ENCODE results near the gene CPLX4.

DNA sequence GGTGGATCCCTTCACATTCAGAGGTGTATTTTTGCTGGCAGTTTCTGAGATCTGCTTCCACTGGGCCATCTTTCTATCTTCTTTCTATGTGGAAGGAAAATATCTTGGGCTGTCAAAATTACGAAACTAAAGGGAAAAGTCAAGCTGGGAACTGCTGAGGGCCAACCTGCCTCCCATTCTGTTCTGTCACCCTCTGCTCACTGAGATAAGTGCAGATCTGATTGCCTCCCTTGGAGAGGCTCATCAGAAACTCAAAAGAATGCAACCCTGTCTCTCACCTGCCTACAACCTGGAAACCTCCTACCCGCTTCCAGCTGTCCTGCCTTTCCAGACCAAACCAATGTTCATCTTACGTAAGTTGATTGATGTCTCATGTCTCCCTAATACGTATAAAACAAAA lies 71.7 kb downstream of the CPLX4 start:
- TF ChIP-seq EP300 (IDR thresholded peaks at IDR 0.05; ENCODE audit: borderline replicate concordance) (no peak), TAF1 (IDR thresholded peaks at IDR 0.05; ENCODE audit: low read depth) (no peak), CEBPB (IDR thresholded peaks at IDR 0.05) (no peak), YY1 (IDR thresholded peaks at IDR 0.05; ENCODE audit: low read depth) (no peak), TCF12 (IDR thresholded peaks at IDR 0.05; ENCODE audit: low read depth) (no peak), EGR1 (IDR thresholded peaks at IDR 0.05) (no peak), FOXM1 (IDR thresholded peaks at IDR 0.05; ENCODE audit: borderline replicate concordance, low read depth) (no peak)
- TF ChIP-seq, protein P1, sequence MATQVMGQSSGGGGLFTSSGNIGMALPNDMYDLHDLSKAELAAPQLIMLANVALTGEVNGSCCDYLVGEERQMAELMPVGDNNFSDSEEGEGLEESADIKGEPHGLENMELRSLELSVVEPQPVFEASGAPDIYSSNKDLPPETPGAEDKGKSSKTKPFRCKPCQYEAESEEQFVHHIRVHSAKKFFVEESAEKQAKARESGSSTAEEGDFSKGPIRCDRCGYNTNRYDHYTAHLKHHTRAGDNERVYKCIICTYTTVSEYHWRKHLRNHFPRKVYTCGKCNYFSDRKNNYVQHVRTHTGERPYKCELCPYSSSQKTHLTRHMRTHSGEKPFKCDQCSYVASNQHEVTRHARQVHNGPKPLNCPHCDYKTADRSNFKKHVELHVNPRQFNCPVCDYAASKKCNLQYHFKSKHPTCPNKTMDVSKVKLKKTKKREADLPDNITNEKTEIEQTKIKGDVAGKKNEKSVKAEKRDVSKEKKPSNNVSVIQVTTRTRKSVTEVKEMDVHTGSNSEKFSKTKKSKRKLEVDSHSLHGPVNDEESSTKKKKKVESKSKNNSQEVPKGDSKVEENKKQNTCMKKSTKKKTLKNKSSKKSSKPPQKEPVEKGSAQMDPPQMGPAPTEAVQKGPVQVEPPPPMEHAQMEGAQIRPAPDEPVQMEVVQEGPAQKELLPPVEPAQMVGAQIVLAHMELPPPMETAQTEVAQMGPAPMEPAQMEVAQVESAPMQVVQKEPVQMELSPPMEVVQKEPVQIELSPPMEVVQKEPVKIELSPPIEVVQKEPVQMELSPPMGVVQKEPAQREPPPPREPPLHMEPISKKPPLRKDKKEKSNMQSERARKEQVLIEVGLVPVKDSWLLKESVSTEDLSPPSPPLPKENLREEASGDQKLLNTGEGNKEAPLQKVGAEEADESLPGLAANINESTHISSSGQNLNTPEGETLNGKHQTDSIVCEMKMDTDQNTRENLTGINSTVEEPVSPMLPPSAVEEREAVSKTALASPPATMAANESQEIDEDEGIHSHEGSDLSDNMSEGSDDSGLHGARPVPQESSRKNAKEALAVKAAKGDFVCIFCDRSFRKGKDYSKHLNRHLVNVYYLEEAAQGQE (IDR thresholded peaks at IDR 0.05; ENCODE audit: low read depth): no peak
